HAP-1 (cell line): ENCODE results near the gene CPEB3.
A peak's percentile ranks its signal among the peaks of the same experiment; 100 is the strongest.
"Not testable (repeated sequence)": the region's sequence is repeated elsewhere in the genome, so short reads cannot be mapped to it uniquely, and the experiment has no call there.

ENCODE experiments used
- DNase-seq, 2 experiments: peaks; one replicate each; pipeline ENCODE4 v3.0.0-alpha.2; 2016 to 2020; ENCODE audit warnings: low spot score in 2 of 2
- H3K27me3 ChIP-seq: fragments of 250-450 bp; sonication (Bioruptor Pico); 2 replicates; pipeline ENCODE4 v1.5.1; 2020; ENCODE audit warnings: low read depth, mild to moderate bottlenecking, moderate library complexity
- H3K36me3 ChIP-seq: fragments of 250-450 bp; sonication (Bioruptor Pico); replicated peaks from 2 replicates; pipeline ENCODE4 v1.5.1; 2020; ENCODE audit warnings: mild to moderate bottlenecking
- H3K4me1 ChIP-seq: fragments of 250-450 bp; sonication (Bioruptor Pico); 2 replicates; pipeline ENCODE4 v1.5.1; 2020; ENCODE audit warnings: mild to moderate bottlenecking
- H3K4me3 ChIP-seq: fragments of 250-450 bp; sonication (Bioruptor Pico); 2 replicates; pipeline ENCODE4 v1.5.1; 2020; ENCODE audit warnings: mild to moderate bottlenecking, moderate library complexity
- H3K9me3 ChIP-seq: fragments of 250-450 bp; sonication (Bioruptor Pico); 2 replicates; pipeline ENCODE4 v1.5.1; 2020; ENCODE audit warnings: mild to moderate bottlenecking, moderate library complexity
- in situ Hi-C: fragments of 300-500 bp; cut with MboI; formaldehyde crosslinking; loops from 3 replicates; pipeline ENCODE4 v1.14.3; 2020; ENCODE audit warnings: low sequenced_read_pairs, inconsistent platforms, mixed read lengths

The CPEB3 gene

GRCh38 chr10:92131275-92131820 is 159.5 kb downstream of the CPEB3 start:
- no peaks in the 10 kb centered on the region for H3K27me3 ChIP-seq
- no peaks in the 10 kb centered on the region for H3K9me3 ChIP-seq
- no peak overlapping the region for H3K4me3 ChIP-seq
- in situ Hi-C loops = no loop called here
- H3K4me1 ChIP-seq = no peaks in the 10 kb centered on the region
- DNase-seq = no peak
- no peaks in the 10 kb centered on the region for H3K36me3 ChIP-seq

GRCh38 chr10:92130622-92131274 is 160.1 kb downstream of the CPEB3 start:
- in situ Hi-C loops = no loop called here
- Histone ChIP-seq H3K36me3 (no peaks in the 10 kb centered on the region), H3K27me3 (no peaks in the 10 kb centered on the region), H3K9me3 (no peaks in the 10 kb centered on the region), H3K4me3 (no peak overlapping the region), H3K4me1 (no peaks in the 10 kb centered on the region)
- DNase-seq = no peak

GRCh38 chr10:92126100-92126650 is 164.7 kb downstream of the CPEB3 start:
- Histone ChIP-seq H3K36me3 (no peaks in the 10 kb centered on the region), H3K4me3 (no peak overlapping the region), H3K27me3 (no peaks in the 10 kb centered on the region), H3K9me3 (no peaks in the 10 kb centered on the region), H3K4me1 (peaks cover 11% of the 10 kb centered on the region)
- in situ Hi-C loops = no loop called here
- no peak for DNase-seq

- no peaks in the 10 kb centered on the region for H3K36me3 ChIP-seq
- no peaks in the 10 kb centered on the region for H3K27me3 ChIP-seq
- no peak overlapping the region for H3K4me3 ChIP-seq
- peaks cover 11% of the 10 kb centered on the region for H3K4me1 ChIP-seq
- in situ Hi-C loops = no loop called here
- H3K9me3 ChIP-seq = no peaks in the 10 kb centered on the region
- no peak for DNase-seq
Measured at GRCh38 chr10:92125144-92125543, 165.7 kb downstream of the CPEB3 start.

- H3K27me3 ChIP-seq = no peaks in the 10 kb centered on the region
- DNase-seq = no peak
- no peaks in the 10 kb centered on the region for H3K9me3 ChIP-seq
- in situ Hi-C loops = no loop called here
- H3K36me3 ChIP-seq = no peaks in the 10 kb centered on the region
- no peak overlapping the region for H3K4me3 ChIP-seq
- H3K4me1 ChIP-seq = peaks cover 11% of the 10 kb centered on the region
Measured at GRCh38 chr10:92124616-92125143, 166.2 kb downstream of the CPEB3 start.

- H3K9me3 ChIP-seq = no peaks in the 10 kb centered on the region
- no peaks in the 10 kb centered on the region for H3K36me3 ChIP-seq
- in situ Hi-C loops = no loop called here
- peak in 1 of 2 experiments; percentile 25 for DNase-seq
- no peak overlapping the region for H3K4me3 ChIP-seq
- H3K4me1 ChIP-seq = peaks cover 11% of the 10 kb centered on the region
- no peaks in the 10 kb centered on the region for H3K27me3 ChIP-seq
Measured at GRCh38 chr10:92124020-92124419, 166.9 kb downstream of the CPEB3 start.

- in situ Hi-C loops = no loop called here
Measured at GRCh38 chr10:92122941-92123450, 167.9 kb downstream of the CPEB3 start.

GRCh38 chr10:92121686-92122492 is 169.0 kb downstream of the CPEB3 start:
- Histone ChIP-seq H3K9me3 (no peaks in the 10 kb centered on the region), H3K36me3 (no peaks in the 10 kb centered on the region), H3K27me3 (no peaks in the 10 kb centered on the region), H3K4me1 (peaks cover 11% of the 10 kb centered on the region), H3K4me3 (no peak overlapping the region)
- in situ Hi-C loops = no loop called here
- no peak for DNase-seq

More at GRCh38 chr10:92122941-92123450, 167.9 kb downstream of the CPEB3 start:
- H3K27me3 ChIP-seq = no peaks in the 10 kb centered on the region
- no peaks in the 10 kb centered on the region for H3K36me3 ChIP-seq
- no peaks in the 10 kb centered on the region for H3K9me3 ChIP-seq
- peaks cover 11% of the 10 kb centered on the region for H3K4me1 ChIP-seq
- DNase-seq = no peak
- H3K4me3 ChIP-seq = no peak overlapping the region

GRCh38 chr10:92119340-92119739 is 171.5 kb downstream of the CPEB3 start:
- no peaks in the 10 kb centered on the region for H3K36me3 ChIP-seq
- H3K9me3 ChIP-seq = no peaks in the 10 kb centered on the region
- no peak overlapping the region for H3K4me3 ChIP-seq
- H3K27me3 ChIP-seq = no peaks in the 10 kb centered on the region
- H3K4me1 ChIP-seq = peaks cover 6% of the 10 kb centered on the region
- in situ Hi-C loops = no loop called here
- DNase-seq = no peak

GRCh38 chr10:92114917-92115316 is 176.0 kb downstream of the CPEB3 start:
- in situ Hi-C loops, H3K27me3 ChIP-seq, DNase-seq, H3K4me1 ChIP-seq, H3K4me3 ChIP-seq, H3K9me3 ChIP-seq, H3K36me3 ChIP-seq: not testable (repeated sequence)

GRCh38 chr10:92113911-92114600 is 176.8 kb downstream of the CPEB3 start:
- H3K4me3 ChIP-seq = no peak overlapping the region
- H3K27me3 ChIP-seq = no peaks in the 10 kb centered on the region
- H3K9me3 ChIP-seq = no peaks in the 10 kb centered on the region
- H3K36me3 ChIP-seq = no peaks in the 10 kb centered on the region
- no peaks in the 10 kb centered on the region for H3K4me1 ChIP-seq
- in situ Hi-C loops = no loop called here
- DNase-seq = no peak

- no peak for DNase-seq
- in situ Hi-C loops = no loop called here
- no peaks in the 10 kb centered on the region for H3K36me3 ChIP-seq
- H3K4me1 ChIP-seq = no peaks in the 10 kb centered on the region
- no peaks in the 10 kb centered on the region for H3K27me3 ChIP-seq
- H3K4me3 ChIP-seq = no peak overlapping the region
- H3K9me3 ChIP-seq = no peaks in the 10 kb centered on the region
Measured at GRCh38 chr10:92112462-92112861, 178.4 kb downstream of the CPEB3 start.

- no peak for DNase-seq
- Histone ChIP-seq H3K36me3 (no peaks in the 10 kb centered on the region), H3K4me3 (no peak overlapping the region), H3K4me1 (no peaks in the 10 kb centered on the region), H3K27me3 (no peaks in the 10 kb centered on the region), H3K9me3 (no peaks in the 10 kb centered on the region)
- in situ Hi-C loops = no loop called here
Measured at GRCh38 chr10:92111336-92111939, 179.4 kb downstream of the CPEB3 start.
